GM19351 (cell line): ENCODE results near the gene HBB.
"Not testable (repeated sequence)": the region's sequence is repeated elsewhere in the genome, so short reads cannot be mapped to it uniquely, and the experiment has no call there.

ENCODE experiments used
- ATAC-seq: cut with Tn5 transposase; IDR thresholded peaks from one replicate; pipeline ENCODE4 v1.9.1; 2021; ENCODE audit warnings: mild to moderate bottlenecking, moderate library complexity; ENCODE audit not compliant: unreplicated experiment

Gene HBB

GRCh38 chr11:5226732-5227310, at the start of gene HBB:
Gene HBB (minus strand): TSS chr11:5227071. CDS start chr11:5227021, 50 bp downstream.
- ATAC-seq, result no peak

- ATAC-seq, result no peak
Measured at GRCh38 chr11:5275369-5276110, 48.7 kb upstream of the HBB start.

- ATAC-seq, result no peak
Measured at GRCh38 chr11:5274395-5274794, 47.5 kb upstream of the HBB start.

- ATAC-seq, result no peak
Measured at GRCh38 chr11:5272395-5273017, 45.6 kb upstream of the HBB start.

GRCh38 chr11:5269715-5270147, 42.9 kb upstream of the HBB start, which contains the start of gene HBE1:
Gene HBE1 (minus strand): TSS chr11:5269945. CDS start chr11:5269890, 55 bp downstream.
- no peak for ATAC-seq

GRCh38 chr11:5267033-5267563, 40.2 kb upstream of the HBB start:
- ATAC-seq, result no peak

- no peak for ATAC-seq
Measured at GRCh38 chr11:5266609-5267008, 39.7 kb upstream of the HBB start.

- no peak for ATAC-seq
Measured at GRCh38 chr11:5265832-5266231, 39.0 kb upstream of the HBB start.

- no peak for ATAC-seq
Measured at GRCh38 chr11:5258543-5259262, 31.8 kb upstream of the HBB start.

- ATAC-seq, result no peak
Measured at GRCh38 chr11:5257296-5257695, 30.4 kb upstream of the HBB start.

GRCh38 chr11:5254646-5255413, 28.0 kb upstream of the HBB start, which contains the start of gene HBG2:
Gene HBG2 (minus strand): TSS chr11:5254781. CDS start chr11:5254728, 53 bp downstream.
- not testable (repeated sequence) for ATAC-seq

GRCh38 chr11:5254023-5254422, 27.2 kb upstream of the HBB start:
- not testable (repeated sequence) for ATAC-seq

- not testable (repeated sequence) for ATAC-seq
Measured at GRCh38 chr11:5253440-5253839, 26.6 kb upstream of the HBB start.

GRCh38 chr11:5252919-5253265, 26.0 kb upstream of the HBB start:
- ATAC-seq, result no peak

GRCh38 chr11:5252192-5252918, 25.5 kb upstream of the HBB start:
- no peak for ATAC-seq

GRCh38 chr11:5251746-5252145, 24.9 kb upstream of the HBB start:
- no peak for ATAC-seq

- ATAC-seq, result no peak
Measured at GRCh38 chr11:5250543-5251204, 23.8 kb upstream of the HBB start.

- ATAC-seq, result not testable (repeated sequence)
Measured at GRCh38 chr11:5249807-5250396, 23.0 kb upstream of the HBB start, which contains the start of gene HBG1. Gene HBG1 (minus strand): TSS chr11:5249857. CDS start chr11:5249804, 53 bp downstream.

GRCh38 chr11:5248498-5248897, 21.6 kb upstream of the HBB start:
- ATAC-seq, result not testable (repeated sequence)
